CD4-positive, alpha-beta T cell treated with Interleukin-4 for 4 hours (primary cell): Measurements from ENCODE around the gene MICU2.

Experiments used
- DNase-seq: peaks from one replicate; pipeline ENCODE4 v3.0.0-alpha.2; 2020

MICU2 gene

DNA sequence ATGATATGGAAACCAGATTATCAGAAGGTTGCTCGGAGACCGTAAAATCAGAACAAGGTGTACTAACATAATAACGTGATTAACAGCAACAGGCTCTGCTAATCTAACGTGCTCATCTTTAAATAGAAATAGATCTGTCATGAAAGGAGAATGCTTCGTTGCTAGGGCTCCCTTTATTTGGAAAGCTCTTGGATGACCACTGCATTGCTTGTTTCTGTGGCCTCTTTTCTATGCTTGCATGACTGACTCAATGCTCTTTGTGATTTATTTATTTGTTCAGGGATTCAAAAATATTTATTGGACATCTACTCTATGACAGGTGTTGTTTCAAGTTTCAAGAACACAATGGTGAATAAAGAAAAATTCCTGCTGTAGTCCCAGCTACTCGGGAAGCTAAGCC, 122.6 kb downstream of the MICU2 start:
- no peak for DNase-seq

DNA sequence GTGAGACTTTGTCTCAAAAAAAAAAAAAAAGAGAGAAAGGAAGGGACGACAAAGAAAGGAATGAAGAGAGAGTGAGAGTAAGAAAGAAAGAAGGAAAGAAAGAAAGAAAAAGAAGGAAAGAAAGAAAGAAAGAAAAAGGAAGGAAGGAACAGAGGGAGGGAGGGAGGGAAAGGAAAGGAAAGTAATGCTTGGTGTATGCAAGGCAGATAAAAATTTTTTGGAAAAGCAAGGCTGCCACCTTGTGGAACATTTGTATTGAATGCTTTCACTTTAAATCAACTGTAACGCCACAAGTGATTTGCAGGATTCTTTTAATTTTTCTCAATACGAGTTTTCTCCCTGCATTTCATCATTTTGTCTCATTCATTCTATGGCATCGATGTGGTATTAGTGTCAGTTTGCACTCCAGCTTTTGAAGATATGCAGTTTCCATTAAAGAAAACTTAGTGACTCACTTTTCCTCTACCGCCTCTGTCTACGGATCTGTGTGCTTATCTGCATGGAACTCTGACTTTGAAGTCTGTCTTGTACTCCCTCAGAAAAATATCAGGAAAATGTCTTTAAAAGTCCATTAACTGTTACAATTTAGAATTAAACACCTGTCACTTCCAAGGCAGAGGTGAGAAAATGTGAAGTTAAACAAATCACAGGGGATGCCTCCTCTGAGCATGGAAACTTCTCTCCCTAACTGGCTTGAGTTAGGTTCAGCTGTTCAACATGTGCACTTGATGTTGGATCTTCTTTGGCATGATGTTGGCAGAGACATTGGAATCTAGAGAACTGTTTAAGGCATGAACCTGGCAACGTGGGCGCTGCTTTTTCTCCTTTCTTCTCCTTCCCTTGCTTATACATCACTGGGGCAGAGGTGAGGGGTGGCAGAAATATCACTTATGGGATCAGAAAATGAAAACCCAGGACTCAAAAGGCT, 124.8 kb downstream of the MICU2 start:
- DNase-seq, result peak; percentile 76

DNA sequence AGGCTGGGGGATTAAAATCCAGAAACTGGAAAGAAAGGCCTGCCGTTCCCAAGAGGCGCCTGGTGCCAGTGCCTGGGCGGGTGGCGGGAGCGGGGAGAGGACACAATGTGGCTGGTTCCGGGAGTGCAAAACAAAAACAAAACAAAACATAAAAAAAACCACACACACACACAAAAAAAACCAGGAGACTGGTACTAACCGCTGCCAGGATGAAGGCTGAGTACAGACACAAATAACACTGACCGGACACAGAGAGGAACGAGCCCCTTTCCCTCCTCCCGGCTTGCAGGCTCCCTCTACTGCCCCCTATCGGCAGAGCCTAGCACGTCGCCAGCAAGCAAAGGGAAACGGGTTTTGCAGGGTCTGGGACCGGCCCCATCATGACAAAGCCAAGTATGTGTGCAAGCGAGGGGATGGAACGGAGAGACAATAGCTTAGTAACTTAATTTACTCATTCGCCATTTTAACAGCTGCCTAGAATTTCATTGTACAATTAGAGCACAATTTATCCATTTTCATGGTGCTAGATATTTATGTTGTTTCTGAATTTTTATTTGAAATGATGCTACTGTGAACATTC, 127.0 kb downstream of the MICU2 start:
- DNase-seq, result peak; percentile 75

DNA sequence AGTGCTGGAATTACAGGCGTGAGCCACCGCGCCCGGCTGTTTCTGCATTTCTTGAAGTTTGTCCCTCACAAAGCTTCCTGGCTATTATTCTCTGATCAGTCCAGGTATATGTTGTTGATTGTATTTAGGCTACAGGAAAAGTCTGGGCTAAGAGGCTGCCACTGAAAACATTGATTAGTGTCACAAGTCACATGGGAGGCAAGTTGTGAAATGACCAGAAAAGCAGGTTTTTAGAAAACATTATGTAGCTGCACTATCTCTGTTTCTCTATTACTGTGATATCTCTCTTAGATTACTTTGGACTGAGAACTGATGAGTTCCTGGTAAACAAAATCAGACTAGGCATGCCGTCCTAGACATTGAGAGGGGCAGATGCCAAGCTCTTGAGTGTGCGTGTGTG, 128.9 kb downstream of the MICU2 start:
- DNase-seq, result no peak

DNA sequence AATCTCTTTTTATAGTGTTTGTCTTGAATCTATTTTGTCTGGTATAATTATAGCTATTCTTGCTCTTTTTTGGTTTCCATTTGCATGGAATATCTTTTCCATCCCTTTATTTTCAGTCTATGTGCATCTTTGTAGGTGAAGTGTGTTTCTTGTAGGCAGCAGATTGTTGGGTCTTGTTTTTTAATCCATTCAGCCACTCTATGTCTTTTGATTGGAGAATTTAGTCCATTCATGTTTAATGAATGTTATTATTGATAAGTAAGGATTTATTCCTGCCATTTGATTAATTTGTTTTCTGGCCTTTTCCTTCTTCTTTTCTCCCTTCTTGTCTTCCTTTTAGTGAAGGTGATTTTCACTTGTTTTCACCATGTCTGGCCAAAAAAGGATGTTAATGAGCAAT, 133.2 kb downstream of the MICU2 start:
- no peak for DNase-seq

DNA sequence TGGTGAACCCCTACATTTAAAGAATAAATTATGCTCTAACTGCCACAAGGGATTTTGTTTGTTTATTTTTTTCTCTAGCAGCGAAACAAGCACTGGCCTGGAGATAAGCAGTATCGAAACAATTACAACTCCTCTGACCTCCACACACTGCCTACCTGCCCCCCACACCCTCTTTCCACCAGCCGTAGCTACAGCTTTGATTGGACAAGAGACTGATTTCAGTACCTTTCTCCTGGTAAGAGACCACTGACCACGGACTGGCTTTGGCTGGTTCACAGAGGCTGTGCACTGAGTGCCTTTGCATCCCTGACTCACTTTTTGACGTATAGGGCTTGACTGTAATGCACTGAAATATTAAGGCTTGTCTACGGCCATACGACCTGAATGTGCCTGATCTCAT, 137.4 kb downstream of the MICU2 start:
- no peak for DNase-seq

DNA sequence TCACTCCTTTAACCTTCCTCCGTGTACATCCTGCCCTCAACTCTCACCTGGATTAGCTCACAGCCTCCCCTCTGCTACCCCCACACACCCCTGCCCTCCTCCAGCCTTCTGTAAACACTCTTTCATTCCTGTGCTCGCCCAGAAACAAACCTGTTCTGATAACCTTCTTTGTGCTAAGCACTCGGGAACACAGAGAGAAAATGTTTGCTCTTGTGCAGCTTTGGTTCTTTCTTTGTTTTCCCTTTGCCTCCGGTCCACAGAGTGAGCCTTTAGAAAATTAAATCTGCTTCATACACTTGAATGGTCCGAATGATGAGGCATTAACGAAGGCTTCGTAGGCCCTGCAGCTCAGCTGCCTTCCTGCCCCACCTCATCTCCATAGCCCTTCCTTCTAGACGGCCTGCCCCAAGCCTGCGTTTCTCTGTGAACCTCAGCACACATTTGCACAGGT, 138.2 kb downstream of the MICU2 start:
- DNase-seq, result no peak

DNA sequence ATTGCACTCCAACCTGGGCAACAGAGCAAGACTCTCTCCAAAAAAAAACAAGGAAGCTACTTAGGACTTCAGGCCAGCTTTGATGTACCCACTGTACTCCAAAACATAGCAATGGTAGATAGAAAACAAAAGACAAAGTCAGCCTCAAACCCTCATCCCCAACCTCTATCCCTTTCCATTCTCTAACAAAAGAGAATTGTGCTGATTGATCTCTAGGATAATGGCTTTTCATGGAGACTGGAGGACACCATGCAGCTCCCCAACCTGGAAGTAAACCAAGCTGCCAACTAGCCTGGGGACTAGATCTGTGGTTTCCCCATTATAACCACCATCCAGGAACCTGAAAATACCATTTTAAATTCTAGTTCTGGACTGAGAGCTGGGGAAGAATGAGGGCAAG, 140.5 kb downstream of the MICU2 start:
- DNase-seq, result no peak

DNA sequence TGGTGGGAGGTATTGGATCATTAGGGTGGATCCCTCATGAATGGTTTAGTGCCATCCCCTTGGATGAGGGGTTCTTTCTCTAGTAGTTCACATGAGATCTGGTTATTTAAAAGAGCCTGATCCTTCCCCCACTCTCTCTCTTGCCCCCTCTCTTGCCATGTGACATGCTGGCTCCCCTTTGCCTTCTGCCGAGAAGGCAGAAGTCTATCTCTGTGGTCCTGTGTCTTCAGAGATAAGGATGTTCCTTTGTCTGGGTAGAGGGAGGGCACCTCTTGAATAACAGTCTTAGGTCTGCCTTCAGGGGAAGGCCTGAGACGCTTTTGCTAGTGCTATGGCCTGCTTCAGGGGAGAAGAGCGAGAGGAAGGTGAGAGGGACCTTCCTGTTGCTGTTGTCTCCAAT, 142.8 kb downstream of the MICU2 start:
- DNase-seq, result no peak

DNA sequence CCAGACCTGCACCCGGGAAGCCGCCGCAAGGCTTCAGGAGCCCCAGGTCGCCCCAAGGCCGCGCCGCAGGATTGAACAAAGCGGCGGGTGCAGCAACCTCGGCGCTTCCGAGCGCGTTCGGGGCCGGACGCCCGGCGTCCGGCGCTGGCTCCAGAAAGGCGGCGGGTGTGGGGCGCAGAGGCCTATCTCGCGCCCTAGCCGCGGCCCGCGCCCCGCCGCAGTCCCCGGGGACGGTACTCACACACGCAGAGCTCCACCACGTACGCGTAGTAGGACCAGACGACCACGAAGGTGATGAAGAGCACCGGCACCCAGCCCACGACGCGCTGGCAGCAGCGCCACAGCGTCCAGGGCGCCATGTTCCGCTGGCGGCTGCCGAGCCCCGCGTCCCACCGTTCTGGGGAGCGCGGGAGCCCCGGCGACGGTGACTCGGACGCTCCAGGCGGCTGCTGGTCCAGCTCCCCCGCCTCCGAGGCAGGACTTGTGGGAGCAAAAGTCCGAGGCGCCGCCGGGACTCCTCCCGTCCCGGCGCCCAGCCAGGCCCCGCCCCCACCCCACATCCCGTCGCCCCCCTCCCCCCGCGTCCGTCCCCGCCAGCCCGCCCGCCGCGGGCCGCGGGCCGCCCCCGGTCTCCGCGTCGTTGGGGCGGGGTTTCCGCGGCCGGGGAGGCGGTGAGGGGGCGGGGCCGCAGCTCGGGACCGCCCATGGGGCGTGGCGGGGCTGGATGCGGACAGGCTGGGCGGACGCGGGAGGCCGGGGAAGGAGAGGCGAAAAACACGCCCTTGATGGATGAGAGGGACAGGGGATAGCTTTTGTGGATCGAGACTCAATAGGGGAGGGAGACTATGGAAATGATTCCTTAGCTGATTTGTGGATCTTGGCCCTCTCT, 144.9 kb downstream of the MICU2 start, which contains the start of gene ZDHHC20:
Gene ZDHHC20, minus strand, starts transcription at position 491 of the 889 bp plus-strand sequence. Its CDS starts 132 bp downstream, at position 359.
- DNase-seq, result peak; percentile 80

DNA sequence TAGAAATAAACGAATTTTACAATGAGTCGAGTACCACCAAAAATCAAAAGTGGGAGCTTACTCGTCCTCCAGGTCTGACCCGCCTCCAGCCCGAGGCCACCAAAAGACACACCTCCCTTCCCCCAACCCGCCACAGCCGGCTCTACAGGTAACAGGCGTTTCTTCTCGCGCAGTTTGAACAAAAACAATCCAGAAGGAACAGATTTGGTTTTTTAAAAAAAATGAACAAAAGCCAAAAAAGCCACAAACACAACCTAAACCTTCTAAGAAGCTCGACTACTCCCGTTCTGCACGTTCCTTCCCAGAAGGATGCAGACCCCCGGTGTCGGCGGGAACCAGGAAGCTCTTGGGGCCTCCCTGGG, 145.5 kb downstream of the MICU2 start:
- DNase-seq, result peak; percentile 50

DNA sequence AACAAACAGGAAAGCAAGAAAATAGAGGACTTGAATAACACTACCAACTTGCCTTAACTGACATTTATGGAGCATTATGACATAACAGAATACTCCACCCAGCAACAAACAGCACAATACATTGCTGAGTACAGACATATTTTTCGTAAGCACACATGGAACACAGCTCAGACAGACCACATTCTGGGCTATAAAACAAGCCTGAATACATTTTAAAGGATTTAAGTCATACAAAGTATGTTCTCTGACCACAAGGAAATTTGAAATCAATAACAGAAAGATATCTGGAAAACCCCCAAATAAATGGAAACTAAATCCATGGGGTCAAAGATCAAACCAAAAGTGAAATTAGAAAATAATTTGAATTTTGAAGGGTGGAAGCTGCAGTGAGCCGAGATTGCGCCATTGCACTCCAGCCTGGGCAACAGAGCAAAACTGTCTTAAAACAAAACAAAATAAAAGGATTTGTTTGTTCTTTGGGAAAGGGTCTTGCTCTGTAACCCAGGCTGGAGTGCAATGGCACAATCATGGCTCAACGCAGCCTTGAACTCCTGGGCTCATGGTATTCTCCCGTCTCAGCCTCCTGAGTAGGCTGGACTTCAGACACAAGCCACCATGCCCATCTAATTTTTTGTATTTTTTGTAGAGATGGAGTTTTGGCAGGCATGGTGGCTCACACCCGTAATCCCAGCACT, 150.4 kb downstream of the MICU2 start:
- DNase-seq, result no peak

DNA sequence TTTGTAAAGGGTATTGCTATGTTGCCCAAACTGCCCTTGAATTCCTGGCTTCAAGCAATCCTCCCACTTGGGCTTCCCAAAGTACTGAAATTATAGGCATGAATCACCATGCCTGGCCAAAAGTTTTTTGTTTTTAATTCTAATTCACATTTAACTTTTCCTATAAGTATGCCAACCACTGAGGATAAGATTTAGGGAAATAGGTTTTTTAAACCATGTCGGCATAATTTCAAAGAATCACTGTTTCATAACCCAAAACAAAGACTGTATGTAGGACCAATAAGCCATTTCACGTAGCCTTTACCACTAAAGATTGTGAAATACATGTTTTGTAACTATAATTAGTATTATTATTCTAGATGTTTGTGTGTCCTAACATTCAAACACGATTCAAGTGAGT, 153.0 kb downstream of the MICU2 start:
- DNase-seq, result no peak

DNA sequence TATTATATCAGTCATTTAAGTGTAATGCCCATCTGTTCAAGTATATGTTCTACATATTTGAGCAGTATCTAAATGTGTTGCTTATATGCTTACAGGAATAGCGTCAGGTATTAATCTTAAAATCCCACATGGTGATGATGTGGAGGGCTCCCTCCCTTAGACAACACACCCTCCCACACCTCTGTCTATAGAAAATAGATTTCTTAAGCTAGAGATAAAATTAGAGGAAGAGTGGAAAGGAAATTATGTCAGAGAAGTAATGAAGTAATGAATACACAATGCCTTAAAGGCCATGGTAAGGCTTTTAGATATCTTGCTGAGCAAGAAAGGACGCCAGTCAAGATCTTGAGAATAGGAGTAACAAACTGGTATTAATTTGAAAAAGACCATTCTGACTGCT, 157.3 kb downstream of the MICU2 start:
- no peak for DNase-seq

DNA sequence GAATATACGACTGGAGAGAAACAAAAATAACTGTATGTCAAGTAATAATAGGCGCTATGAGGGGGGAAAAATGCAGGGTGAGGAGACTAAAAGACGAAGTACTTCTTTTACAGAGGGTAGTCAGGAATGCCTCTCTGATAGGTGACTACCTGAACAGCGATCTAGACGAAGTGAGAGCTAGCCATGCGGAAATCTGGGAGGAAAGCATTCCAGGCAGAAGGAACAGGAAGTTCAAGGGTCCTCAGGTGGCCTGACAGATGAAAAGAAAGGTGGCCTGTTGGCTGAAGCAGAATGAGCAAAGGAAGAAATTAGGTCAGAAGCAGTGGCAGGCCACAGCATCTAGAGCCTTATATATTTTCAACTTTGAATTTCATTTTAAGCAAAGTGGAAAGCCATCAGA, 158.2 kb downstream of the MICU2 start:
- DNase-seq, result no peak

DNA sequence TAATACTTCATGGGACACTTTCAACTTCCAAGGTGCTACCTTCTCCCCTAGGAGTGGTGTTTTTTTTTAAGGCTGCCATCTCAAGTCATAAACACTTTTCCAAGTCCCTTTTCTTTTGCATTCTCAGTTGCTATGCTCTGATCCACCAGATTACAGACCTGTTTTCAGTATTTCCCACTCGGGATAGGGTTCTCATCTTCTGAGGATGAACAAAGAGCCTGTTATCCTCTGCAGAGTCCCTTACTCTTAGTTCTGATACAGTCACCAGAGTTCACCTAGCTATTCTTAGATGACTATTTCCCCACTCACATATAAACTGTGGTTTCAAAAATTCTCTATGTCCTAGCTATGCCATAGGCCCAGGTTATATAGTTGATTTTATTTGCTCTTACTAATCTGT, 160.8 kb downstream of the MICU2 start:
- no peak for DNase-seq
